Activated T-cell treated with anti-CD3 and anti-CD28 coated beads for 1 hour (primary cell): ENCODE data around the gene QKI.
"Not testable (repeated sequence)": the region's sequence is repeated elsewhere in the genome, so short reads cannot be mapped to it uniquely, and the experiment has no call there.

ENCODE experiments used
- DNase-seq: peaks from one replicate; pipeline ENCODE4 v3.0.0-alpha.2; 2020; ENCODE audit warnings: low read depth

QKI gene

DNA sequence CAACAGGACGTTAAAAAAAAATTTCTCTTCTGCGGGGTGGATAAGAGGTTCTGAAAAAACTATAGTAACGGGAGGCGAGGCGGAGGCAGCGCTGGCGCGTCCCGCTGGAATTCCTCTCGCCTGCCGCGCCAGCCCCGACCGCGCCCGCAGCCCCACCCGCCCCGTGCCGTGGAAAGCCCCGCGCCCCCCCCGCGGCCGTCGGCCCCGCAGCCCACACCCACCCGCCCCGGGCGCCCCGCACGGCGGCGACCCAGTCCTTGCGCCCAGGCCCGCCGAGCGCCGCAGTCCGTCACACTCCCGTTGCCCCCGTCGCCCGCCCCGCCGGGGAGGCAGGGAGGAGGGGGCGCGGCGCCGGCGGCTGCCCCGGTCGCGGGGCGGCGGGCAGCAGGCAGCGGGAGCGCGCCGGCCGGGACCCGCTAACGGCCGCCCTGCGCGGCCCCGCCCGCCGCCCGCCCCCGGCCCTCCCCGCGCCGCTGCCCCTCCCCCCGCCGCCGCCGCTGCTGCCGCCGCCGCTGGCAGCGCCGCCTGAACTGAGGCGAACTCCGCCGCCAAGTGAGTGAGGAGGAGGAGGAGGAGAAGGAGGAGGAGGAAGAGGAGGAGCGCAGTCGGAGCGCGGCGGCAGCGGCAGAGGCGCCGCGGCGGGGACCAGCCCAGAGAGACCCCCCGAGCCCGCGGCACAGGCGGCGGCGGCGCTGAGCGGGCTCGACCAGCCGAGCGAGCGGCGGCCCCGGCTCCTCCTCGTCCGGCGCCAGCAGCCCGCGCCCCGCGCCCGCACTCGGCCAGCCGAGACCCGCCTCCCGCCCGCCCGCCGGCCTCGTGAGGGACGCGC lies at the start of gene QKI:
Gene QKI, plus strand, starts transcription at position 602 of the 829 bp plus-strand sequence. CDS start 476 bp downstream, outside the sequence.
- DNase-seq = peak; percentile 69

GRCh38 chr6:163366288-163366687 lies 48.2 kb upstream of the QKI start:
- DNase-seq = no peak

DNA sequence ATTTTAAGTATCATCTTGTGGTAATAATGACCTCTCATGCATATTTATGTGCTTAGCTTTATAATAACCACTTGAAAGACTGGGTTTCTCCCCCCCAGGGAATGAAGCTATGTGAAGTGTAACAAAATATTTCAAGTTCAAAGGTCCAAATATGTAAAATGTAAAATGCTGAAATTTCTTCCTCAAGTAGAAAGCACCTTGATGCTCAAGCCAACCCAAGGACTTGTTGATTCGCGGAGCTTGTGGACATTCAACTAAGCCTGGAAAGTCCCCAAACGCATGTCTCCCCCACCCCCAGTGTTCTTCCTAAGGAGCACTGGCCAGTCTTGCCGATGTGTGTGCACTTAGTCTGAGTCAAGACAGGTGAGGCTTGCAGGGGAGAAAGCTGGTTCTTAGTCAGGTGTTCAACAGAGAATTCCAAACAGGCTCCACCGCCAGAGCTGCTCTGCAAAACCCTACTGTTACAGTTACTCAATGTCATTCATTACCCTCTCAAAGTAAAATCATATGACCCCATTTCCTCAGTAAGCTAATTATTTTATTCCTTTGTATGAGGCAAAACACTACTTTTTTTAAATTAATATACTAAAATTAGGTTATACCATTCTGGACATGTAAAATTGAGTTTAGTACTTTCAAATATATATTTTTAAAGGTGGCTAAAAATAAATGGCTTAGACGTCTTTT lies 46.9 kb upstream of the QKI start:
- no peak for DNase-seq

DNA sequence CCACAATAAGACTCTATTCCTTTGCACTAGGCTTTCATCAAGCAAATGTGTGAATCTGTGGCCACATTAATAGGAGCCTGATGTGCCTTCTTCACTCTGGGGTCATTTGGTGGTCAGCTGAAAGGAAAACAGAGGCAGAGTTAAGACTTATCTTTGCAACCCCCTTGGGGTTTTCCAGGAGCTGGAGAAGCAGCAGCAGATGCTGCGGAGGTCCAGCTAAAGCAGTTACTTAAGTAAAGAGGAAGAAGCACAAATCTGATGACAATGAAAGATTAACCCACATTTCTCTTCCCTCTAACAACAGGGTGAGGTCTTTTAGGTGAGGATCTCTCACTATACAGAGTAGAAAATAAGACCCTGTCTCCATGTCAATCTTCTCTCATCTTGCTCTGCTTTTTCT lies 45.4 kb upstream of the QKI start:
- DNase-seq = no peak

DNA sequence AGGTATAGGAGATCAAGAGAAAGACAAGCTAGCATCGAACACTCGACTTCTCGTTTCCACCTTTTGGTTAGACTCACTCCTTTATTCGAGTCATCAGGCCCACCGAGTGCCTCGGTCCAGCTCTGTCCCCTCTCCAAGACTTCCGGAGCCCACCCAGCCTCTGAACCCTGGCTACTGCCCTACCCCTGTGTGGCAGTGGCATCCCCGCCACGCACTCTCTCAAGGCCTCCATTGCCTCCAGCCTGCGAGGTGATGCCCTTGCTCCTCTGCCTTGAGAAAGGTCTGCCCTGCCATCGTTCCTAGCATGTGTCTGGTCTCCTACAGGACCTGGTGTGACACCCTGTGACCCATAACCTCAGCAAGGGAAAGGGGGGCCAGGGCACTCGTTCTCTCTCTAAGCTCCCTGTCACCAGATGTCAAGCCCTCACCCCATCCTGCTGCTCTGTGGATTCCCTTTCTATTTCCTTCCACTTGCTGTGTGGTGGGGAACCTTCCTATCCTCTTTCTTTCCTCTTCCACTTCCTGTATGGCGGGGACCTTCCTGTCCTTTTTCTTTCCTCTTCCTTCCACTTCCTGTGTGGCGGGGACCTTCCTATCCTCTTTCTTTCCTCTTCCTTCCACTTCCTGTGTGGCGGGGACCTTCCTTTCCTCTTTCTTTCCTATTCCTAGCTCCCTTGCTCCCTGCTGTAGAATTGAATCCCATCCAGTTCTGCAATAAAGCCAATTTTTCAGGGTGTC lies 44.7 kb upstream of the QKI start:
- DNase-seq = no peak

DNA sequence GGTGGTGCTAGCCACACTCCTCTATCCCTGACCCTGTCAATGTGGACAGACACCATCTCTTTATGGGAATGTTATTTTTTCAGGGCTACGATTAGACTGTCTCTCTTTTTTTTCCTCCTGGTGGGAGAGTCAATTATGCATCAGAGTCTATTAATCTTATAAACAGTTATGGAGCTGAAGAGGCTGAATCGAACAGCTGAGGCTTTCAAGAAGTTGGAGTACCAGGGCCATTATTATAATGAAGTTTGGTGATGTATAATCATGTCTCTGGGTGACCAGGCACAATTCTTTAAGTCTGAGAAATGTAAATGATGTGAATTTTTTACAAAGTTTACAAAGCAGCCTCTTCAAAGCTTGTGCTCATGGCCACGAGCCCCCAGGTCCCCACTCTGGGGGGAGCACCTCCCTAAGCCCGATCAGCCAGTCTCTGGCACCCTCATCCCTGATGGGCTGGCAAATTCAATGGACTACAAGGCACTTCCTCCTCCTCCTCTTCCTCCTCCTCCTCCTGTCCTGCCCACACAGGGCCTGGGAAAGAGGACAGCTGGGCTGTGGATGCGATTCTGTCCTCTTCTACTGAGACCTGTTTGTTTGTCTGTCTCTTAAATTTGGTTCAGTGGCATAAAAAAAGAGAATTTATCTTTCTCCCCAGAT lies 43.9 kb upstream of the QKI start:
- DNase-seq = no peak

GRCh38 chr6:163371129-163371528 lies 43.4 kb upstream of the QKI start:
- no peak for DNase-seq

DNA sequence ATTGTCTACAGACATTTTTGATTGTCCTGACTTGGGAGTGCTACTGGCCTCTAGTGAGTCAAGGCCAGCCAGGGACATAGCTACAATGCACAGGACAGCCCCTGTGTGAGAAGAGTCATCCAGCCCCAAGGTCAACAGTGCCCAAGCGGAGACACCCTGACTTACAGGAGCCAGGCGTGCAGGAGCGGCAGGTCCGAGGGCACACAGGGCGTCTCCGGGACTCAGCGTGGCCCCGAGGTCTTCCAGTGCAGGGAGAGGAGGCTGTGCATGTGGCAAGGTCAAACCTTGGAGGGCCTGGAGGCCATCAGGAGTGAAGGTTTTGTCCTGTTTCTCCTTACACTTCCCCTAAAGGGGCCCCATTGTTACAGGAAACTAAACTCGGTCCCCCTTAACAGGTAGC lies 41.3 kb upstream of the QKI start:
- DNase-seq = no peak

GRCh38 chr6:163375361-163375760 lies 39.2 kb upstream of the QKI start:
- no peak for DNase-seq

- no peak for DNase-seq
These were observed 38.3 kb upstream of the QKI start for GRCh38 chr6:163376187-163376586.

DNA sequence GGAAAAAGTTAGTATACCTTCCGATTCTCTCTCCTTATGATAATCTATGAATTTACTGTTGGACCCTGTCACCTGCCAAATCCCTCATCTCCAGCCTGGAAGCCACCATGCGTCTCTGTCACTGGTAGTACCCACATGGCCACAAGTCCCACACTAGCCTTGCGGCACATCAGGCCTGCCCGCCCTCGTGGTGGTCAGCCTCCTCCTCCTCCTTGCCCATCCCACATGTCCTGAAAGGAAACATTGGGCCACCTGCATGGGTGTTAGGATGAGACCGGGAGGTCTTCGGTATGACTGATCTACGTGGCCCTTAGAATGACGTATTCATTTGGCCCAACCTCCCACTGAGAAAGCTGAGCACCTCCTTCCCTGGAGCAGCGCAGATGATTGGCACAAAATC lies 37.0 kb upstream of the QKI start:
- DNase-seq = no peak

DNA sequence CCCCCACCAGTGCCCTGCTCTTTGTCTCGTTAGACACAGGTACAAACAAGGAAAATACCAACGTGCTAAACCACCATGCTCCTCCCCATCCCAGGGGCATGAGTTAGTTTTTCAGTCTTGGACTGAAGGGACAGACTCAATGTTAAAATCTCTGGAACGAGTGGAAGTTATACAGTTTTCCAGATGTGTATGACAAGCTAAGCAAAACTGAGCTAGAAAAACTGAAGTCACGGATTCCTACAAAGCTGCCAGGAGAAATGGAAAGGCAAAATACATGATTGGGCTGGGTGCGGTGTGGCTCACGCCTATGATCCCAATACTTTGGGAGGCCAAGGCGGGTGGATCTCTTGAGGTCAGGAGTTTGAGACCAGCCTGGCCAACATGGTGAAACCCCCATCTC lies 34.3 kb upstream of the QKI start:
- no peak for DNase-seq

DNA sequence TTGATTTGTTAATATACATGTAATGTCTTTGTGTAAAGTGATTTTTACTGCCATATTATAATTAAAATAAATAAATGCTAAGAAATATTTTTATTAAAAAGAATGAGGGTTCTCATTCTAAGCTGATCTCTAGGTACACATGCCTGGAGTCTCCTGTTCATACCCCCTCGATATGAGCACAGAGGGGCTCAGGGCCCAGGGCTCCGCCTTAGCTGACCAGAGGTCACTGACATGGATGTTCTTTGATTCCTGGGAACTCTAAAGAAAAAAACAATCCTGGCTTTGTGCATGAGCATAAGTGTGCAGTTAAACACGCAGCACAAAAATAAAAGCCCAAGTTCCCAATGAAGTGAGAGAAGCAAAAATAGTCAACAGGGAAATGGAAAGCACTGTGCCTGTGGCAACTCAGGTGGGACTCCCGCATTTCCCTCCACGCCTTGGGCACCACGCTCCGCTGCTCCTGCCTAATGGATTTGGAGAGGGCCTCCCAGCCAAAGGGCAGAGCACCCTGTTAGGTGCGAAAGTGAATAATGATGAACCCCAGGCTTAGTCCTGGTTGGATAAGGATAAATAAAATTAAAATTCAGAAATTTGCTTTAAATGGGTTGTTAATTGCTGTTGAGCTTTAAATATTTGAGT lies 33.3 kb upstream of the QKI start:
- DNase-seq = no peak

DNA sequence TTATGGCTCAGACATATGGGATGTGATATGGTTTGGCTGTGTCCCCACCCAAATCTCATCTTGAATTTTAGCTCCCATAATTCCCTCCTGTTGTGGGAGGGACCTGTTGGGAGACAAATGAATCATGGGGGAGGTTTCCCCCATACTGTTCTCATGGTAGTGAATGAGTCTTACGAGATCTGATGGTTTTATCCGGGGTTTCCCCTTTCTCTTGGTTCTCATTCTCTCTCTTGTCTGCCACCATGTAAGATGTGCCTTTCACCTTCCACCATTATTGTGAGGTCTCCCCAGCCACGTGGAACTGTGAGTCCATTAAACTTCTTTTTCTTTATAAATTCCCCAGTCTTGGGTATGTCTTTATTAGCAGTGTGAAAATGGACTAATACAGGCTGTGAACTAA lies 31.1 kb upstream of the QKI start:
- DNase-seq = not testable (repeated sequence)

DNA sequence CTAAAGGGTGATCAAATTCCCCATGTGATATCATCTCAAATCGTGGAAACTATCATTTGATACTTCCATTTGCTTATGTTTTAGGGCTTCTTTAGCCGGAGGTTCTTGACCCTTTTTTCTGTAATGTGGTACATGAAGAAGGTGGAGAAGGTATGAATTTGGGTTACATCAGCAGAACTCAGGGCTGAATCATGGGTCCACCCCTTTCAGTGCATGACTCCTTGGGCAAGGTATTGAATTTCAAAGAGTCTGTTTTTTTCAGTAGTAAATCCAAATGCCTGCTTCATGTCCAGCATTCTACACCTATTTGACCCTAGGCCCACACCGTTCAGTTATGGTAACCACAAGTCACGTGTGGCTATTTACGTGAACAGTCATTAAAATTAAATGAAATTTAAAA lies 30.6 kb upstream of the QKI start:
- DNase-seq = no peak

DNA sequence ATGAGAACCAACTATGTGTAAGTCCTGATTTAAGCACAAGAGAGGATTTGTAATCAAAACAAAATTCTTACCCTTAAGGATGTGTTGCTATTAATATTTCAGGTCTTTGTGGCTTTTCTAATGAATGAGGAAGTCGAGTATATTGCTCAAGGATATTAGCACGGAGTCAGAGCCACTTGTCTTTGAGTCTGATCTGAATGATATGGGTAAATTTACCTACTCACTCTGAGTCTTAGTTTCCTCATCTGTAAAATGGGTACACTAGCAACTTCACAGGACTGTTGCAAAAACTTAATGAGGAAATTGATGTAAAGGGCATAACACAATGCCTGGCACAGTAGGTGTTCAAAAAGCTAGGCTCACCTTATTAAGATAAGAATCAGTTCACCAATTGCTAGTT lies 30.0 kb upstream of the QKI start:
- no peak for DNase-seq

GRCh38 chr6:163385503-163385902 lies 29.0 kb upstream of the QKI start:
- DNase-seq = not testable (repeated sequence)

- DNase-seq = no peak
These were observed 28.1 kb upstream of the QKI start for GRCh38 chr6:163386329-163386908.

- no peak for DNase-seq
These were observed 27.2 kb upstream of the QKI start for GRCh38 chr6:163387317-163387716.

- DNase-seq = no peak
These were observed 25.2 kb upstream of the QKI start for GRCh38 chr6:163389354-163389753.

GRCh38 chr6:163390770-163391169 lies 23.7 kb upstream of the QKI start:
- no peak for DNase-seq

DNA sequence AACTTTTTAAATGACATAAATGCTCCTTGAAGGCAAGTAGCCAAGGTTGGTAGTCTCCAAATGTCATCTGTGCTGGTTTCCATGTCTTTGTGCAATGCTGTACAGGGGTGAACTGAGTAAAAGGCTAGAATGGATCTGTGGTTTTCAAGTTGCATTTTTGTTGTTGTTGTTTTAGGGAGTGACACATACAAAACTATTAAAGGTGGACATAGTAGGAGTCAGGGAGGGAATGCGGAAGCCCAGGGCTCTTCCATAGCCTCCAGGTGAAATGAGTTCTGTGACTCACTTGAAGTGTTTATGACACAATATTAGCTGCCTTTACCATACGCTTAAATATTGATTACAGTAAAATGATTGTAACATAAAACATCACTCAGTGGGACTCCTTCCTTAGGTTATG lies 22.5 kb upstream of the QKI start:
- no peak for DNase-seq
